ENCODE data around the gene PPP1R15A. TPM values are rescaled to one million over a fixed set of nuclear protein-coding genes. Genes with fewer than 3 reads are reported as not detected.
A peak's percentile ranks its signal among the peaks of the same experiment; 100 is the strongest.

The PPP1R15A gene
- total RNA-seq (2014; rRNA removed; shearing (Covaris generic)), result 63.8 and 71.3 TPM in 2 replicates
- 78.9 and 83.0 TPM in 2 replicates for polyA plus RNA-seq (2016; fragmentation: Nextera tagmentation; extraction: Ambion mirVana)

GRCh38 chr19:48872182-48872883 lies at the start of gene PPP1R15A:
TSS of gene PPP1R15A (plus strand) at chr19:48872421. CDS start at chr19:48873234, 813 bp downstream.
- Histone ChIP-seq H3K4me2 (ENCODE audit: unreplicated experiment) (peak within 1 kb of the TSS; percentile 96), H3K9ac (peak within 1 kb of the TSS; percentile 100), H3K9me3 (ENCODE audit: low read depth) (no peaks in the 10 kb centered on the region), H3F3A (ENCODE audit: insufficient read depth) (peaks cover 37% of the 10 kb centered on the region), H4K20me1 (ENCODE audit: insufficient read depth) (peaks cover 5% of the 10 kb centered on the region; the same call in 1 of the 2 replicates), H3K36me3 (ENCODE audit: low read depth) (peaks cover 38% of the 10 kb centered on the region), H3K27ac (peak within 1 kb of the TSS; percentile 100), H3K27me3 (replicated peaks; ENCODE audit: insufficient read depth) (no peaks in the 10 kb centered on the region), H3K4me3 (peak within 1 kb of the TSS; percentile 94), H3K79me2 (ENCODE audit: insufficient read depth) (peaks cover 51% of the 10 kb centered on the region), H3K4me1 (ENCODE audit: insufficient read depth) (peaks cover 26% of the 10 kb centered on the region), H2AFZ (peak within 1 kb of the TSS; percentile 54), H3K9me2 (ENCODE audit: insufficient read depth) (no peaks in the 10 kb centered on the region)
- peak; percentile 97 for DNase-seq
- no peak for TF ChIP-seq EZH2 (IDR thresholded peaks at IDR 0.05; ENCODE audit: insufficient read depth, poor library complexity, severe bottlenecking)
- TF ChIP-seq EZH2phosphoT487 (IDR thresholded peaks at IDR 0.05; ENCODE audit: insufficient read depth, low read depth), result 0 out of 2 replicates have a peak, but pooled peaks have one; percentile 51
- 1% methylated on average over 47 to 53 of the region's 53 CpGs for WGBS, 2 experiments (ENCODE audit: low coverage in 1 of 2, low lambda C conversion rate in 2 of 2, missing lambda C conversion rate in 2 of 2)
- in situ Hi-C loops (cut with MboI), result no loop called here

GRCh38 chr19:48822514-48822913 lies 49.7 kb upstream of the PPP1R15A start:
- Histone ChIP-seq H3K4me2 (ENCODE audit: unreplicated experiment) (no peak overlapping the region), H3K9me2 (ENCODE audit: insufficient read depth) (no peaks in the 10 kb centered on the region), H3K4me3 (no peak overlapping the region), H4K20me1 (ENCODE audit: insufficient read depth) (no peaks in the 10 kb centered on the region), H3K9ac (no peak overlapping the region), H3F3A (ENCODE audit: insufficient read depth) (no peaks in the 10 kb centered on the region), H3K27ac (no peak overlapping the region), H3K27me3 (replicated peaks; ENCODE audit: insufficient read depth) (no peaks in the 10 kb centered on the region), H3K79me2 (ENCODE audit: insufficient read depth) (no peaks in the 10 kb centered on the region), H3K9me3 (ENCODE audit: low read depth) (no peaks in the 10 kb centered on the region), H2AFZ (no peak overlapping the region), H3K4me1 (ENCODE audit: insufficient read depth) (0 out of 2 replicates have a peak, but pooled peaks cover 3% of the 10 kb centered on the region), H3K36me3 (ENCODE audit: low read depth) (no peaks in the 10 kb centered on the region)
- no peak for DNase-seq
- TF ChIP-seq EZH2phosphoT487 (IDR thresholded peaks at IDR 0.05; ENCODE audit: insufficient read depth, low read depth), result no peak
- no peak for TF ChIP-seq EZH2 (IDR thresholded peaks at IDR 0.05; ENCODE audit: insufficient read depth, poor library complexity, severe bottlenecking)
- 96 to 100% methylated on average over 2 of the region's 2 CpGs for WGBS, 2 experiments (ENCODE audit: low coverage in 1 of 2, low lambda C conversion rate in 2 of 2, missing lambda C conversion rate in 2 of 2)
- in situ Hi-C loops (cut with MboI), result no loop called here

DNA sequence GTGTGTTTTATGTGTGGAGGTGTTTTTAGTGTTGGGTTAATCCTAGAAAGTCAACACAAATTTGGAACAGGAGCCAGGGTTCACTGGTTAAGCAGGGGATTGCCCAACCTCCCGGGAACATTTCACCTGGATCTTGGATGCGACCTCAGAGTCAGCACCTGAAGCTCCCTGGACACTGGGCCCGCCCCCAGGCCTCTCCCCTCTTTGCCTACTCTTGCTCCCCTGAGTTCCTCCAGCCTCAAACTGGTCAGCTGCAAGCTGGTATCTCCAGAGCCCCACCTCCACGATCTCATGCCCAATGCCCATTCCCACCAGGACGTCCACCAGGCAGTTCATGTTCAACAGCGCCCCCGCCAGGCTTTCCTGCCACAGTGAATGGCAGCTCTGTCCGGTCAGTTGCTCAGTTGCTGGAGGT lies 45.6 kb upstream of the PPP1R15A start:
- Histone ChIP-seq H3K9ac (no peak overlapping the region), H3K9me3 (ENCODE audit: low read depth) (no peaks in the 10 kb centered on the region), H3K27ac (no peak overlapping the region), H3K27me3 (replicated peaks; ENCODE audit: insufficient read depth) (no peaks in the 10 kb centered on the region), H3K4me2 (ENCODE audit: unreplicated experiment) (no peak overlapping the region), H3K4me1 (ENCODE audit: insufficient read depth) (no peaks in the 10 kb centered on the region), H2AFZ (no peak overlapping the region), H4K20me1 (ENCODE audit: insufficient read depth) (no peaks in the 10 kb centered on the region), H3K36me3 (ENCODE audit: low read depth) (no peaks in the 10 kb centered on the region; the same call in 1 of the 2 replicates), H3K4me3 (no peak overlapping the region), H3F3A (ENCODE audit: insufficient read depth) (no peaks in the 10 kb centered on the region), H3K9me2 (ENCODE audit: insufficient read depth) (no peaks in the 10 kb centered on the region), H3K79me2 (ENCODE audit: insufficient read depth) (no peaks in the 10 kb centered on the region)
- TF ChIP-seq EZH2phosphoT487 (IDR thresholded peaks at IDR 0.05; ENCODE audit: insufficient read depth, low read depth), result no peak
- no peak for TF ChIP-seq EZH2 (IDR thresholded peaks at IDR 0.05; ENCODE audit: insufficient read depth, poor library complexity, severe bottlenecking)
- 91 to 93% methylated on average over 8 of the region's 8 CpGs for WGBS, 2 experiments (ENCODE audit: low coverage in 1 of 2, low lambda C conversion rate in 2 of 2, missing lambda C conversion rate in 2 of 2)
- DNase-seq, result no peak
- in situ Hi-C loops (cut with MboI), result no loop called here

- in situ Hi-C loops (cut with MboI), result no loop called here
- TF ChIP-seq EZH2 (IDR thresholded peaks at IDR 0.05; ENCODE audit: insufficient read depth, poor library complexity, severe bottlenecking) (no peak), EZH2phosphoT487 (IDR thresholded peaks at IDR 0.05; ENCODE audit: insufficient read depth, low read depth) (no peak)
These were observed 42.1 kb upstream of the PPP1R15A start for GRCh38 chr19:48830088-48830487.

More at GRCh38 chr19:48830088-48830487, 42.1 kb upstream of the PPP1R15A start:
- H3K9me2 ChIP-seq (ENCODE audit: insufficient read depth), result no peaks in the 10 kb centered on the region
- H3K9me3 ChIP-seq (ENCODE audit: low read depth), result no peaks in the 10 kb centered on the region
- DNase-seq, result no peak
- H3K4me2 ChIP-seq (ENCODE audit: unreplicated experiment), result no peak overlapping the region
- H3K4me1 ChIP-seq (ENCODE audit: insufficient read depth), result no peaks in the 10 kb centered on the region
- no peaks in the 10 kb centered on the region for H3F3A ChIP-seq (ENCODE audit: insufficient read depth)
- H3K36me3 ChIP-seq (ENCODE audit: low read depth), result no peaks in the 10 kb centered on the region; the same call in 1 of the 2 replicates
- H2AFZ ChIP-seq, result no peak overlapping the region
- H3K79me2 ChIP-seq (ENCODE audit: insufficient read depth), result no peaks in the 10 kb centered on the region
- H3K27ac ChIP-seq, result no peak overlapping the region
- WGBS, 2 experiments (ENCODE audit: low coverage in 1 of 2, low lambda C conversion rate in 2 of 2, missing lambda C conversion rate in 2 of 2), result 78 to 80% methylated on average over 9 of the region's 9 CpGs
- H3K27me3 ChIP-seq (replicated peaks; ENCODE audit: insufficient read depth), result no peaks in the 10 kb centered on the region
- no peak overlapping the region for H3K4me3 ChIP-seq
- H3K9ac ChIP-seq, result no peak overlapping the region
- H4K20me1 ChIP-seq (ENCODE audit: insufficient read depth), result no peaks in the 10 kb centered on the region

Measured in GM23248 (cell line).